ENCODE measurements around the gene ZMYND8. TPM values are rescaled to one million over a fixed set of nuclear protein-coding genes. Genes with fewer than 3 reads are reported as not detected.
A peak's percentile ranks its signal among the peaks of the same experiment; 100 is the strongest.
"Not testable (repeated sequence)": the region's sequence is repeated elsewhere in the genome, so short reads cannot be mapped to it uniquely, and the experiment has no call there.

The ZMYND8 gene
- total RNA-seq, 1 donor from 2014 or later = 27.4 TPM

DNA sequence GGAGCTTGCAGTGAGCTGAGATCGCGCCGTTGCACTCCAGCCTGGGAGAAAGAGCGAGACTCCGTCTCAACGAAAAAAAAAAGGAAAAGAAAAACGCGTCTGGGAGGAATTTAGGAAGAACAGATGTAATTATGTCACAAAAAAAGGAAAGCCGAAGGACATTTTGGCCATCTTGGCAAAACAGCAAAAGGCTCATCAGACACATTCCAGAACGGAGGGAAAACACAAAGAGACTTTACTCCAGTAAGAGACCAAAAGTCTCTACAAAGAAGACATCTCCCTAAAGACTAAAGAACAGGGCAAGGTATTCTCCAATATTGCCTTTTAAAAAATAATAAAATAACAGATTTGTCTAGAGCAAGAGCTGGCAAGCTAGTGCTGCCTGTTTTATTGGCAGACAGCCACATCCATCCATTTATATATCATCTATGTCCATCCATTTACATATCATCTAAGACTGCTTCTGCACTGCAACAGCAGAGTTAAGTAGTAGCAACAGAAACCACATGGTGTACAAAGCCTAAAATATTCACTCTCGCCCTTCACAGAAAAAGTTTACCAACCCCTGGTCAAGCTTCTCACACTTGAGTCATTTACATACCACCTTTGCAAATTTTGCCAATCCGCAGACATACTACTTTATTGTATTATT is 133.9 kb downstream of the ZMYND8 start:
- ATAC-seq = no peak

DNA sequence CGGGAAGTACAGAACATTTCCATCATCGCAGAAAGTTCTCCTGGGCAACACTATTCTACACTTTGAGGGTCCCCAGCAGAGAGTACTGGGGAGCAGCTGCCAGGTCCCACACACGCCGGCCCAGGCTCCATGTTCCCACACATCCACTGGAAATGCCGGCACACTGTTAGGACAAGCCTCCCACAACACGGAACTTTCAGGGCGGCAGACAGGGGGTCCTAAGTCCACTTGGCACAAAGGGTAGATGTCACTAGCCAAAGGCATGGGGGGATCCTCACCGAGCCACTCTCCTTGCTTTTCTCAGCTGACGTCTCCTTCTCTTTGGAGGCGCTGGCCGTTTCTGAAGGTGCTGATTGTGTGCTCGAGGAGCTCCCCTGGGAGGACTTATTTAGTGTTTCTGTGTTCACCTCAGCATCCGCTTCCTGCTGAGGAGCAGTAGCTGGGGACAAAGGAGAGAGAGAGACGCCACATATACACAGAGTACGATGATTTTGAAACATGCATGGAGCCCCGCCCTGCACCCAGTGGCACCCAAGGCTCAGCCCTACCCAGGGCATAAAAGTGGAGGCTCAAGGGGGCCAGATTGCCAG is 135.4 kb downstream of the ZMYND8 start:
- ATAC-seq = peak; percentile 47

DNA sequence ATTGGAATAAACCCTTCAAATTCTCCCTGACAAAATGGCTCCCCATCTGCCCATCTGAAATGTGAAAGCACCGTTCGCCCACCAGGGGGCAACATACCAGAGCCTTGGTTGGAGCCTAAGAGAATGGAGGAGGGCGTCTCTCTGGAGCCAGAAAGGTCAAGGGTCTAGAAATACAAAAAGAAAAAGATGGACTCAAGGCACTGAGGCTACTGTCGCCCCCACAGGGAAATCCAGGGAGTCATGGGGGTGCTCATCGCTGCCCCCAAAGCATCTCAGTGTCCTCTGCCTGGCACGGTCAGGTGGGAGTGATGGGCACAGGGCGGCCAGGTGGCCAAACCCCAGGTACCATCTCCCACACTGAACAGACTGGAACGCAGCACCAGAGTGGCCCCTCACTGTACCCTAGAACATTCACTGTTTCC is 136.3 kb downstream of the ZMYND8 start:
- no peak for ATAC-seq

DNA sequence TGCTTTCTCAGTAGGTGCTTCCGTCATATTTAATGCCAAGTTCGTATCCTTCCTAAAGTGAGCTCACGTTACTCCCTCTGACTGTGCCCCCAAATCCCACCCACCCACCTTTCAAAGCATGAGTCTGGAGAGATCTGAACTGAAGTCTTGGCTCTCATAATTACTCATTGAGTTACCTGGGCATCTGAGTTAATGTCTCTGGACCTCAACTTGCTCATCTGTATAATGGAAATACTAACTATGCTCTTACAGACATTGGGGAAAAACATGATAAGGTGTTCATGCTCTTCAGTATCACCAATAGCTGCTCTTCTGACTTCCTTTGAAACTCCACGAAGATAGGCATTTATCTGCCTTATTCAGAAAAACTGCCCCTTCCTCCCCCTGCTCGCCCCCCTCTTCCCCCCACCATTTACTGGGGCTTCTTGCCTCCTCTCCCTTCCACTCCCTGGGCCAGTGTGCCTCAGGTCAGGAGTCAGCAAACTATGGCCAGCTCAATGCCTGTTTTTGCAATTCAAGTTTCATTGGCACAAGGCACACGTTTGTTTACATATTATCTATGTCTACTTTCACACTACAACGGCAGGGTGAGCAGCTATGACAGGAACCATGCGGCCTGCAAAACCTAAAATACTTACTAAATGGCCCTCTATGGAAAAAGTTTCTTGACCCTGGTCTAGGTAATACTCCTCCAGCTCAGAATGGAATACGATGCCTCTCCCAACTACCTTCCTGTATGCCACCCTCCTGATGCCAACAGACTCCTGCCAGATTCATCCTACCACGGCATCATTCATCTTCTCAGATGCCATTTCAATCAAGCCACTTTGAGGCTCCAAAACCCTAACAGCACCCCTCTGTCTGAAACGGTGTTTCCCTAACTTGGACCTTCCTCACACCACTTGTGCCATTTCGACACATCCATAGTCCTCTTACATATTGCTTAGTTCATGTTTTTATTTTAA is 138.7 kb downstream of the ZMYND8 start:
- no peak for ATAC-seq

DNA sequence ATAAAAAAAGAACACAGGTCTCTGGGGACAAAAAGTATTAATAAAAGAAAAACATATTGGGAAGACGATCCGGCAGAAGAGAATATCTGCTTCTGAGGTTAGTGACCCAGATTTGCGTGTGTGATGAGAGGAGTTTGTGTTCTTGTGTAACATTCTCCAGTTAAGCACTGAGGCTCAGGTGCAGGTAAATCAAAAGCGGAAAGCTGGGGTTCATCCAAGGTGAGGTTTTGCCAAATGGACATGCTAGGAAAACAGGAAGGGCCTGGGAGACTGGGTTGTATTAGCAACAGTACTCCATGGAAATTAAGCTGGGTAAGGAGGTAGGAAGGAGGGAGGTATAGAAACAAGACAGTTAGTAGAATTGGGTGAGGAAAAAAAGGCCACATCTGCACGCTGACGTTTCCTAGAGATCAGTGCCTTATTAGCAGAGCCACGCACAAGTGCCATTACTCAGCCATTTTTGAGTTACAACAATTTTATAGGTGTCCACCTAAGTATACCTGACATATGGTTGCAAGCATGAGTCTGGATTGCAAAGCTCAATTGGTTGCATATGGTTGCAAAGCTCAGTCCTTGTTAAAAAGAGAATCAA is 139.6 kb downstream of the ZMYND8 start:
- no peak for ATAC-seq

DNA sequence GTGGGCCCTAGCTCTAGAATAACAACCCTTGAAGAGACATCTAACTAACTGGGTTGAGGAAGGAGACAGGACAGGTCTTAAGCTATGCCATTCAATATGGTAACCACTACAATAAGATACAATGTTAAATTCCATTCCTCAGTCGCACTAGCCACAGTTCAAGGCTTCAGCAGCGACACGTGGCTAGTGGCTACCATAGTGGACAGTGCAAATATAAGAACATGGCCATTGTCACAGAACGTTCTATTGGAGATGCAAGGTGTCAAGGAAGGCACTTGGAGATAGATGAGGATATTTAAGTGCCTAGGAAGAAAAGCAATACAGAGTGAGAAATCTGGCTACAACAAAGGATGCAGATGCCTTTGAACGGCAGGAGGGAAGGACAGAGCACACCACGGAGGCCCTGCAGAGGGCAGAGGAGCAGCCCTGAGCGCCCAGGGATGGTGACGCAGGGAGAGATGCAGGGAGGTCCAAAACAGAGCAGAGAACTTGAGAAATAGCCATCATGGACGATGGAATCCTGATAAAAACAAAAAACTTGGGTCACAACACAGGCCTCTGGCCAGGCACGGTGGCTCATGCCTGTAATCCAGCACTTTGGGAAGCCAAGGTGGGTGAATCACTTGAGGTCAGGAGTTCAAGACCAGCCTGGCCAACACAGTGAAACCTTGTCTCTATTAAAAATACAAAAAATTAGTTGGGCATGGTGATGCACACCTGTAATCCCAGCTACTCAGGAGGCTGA is 140.7 kb downstream of the ZMYND8 start:
- ATAC-seq = no peak

DNA sequence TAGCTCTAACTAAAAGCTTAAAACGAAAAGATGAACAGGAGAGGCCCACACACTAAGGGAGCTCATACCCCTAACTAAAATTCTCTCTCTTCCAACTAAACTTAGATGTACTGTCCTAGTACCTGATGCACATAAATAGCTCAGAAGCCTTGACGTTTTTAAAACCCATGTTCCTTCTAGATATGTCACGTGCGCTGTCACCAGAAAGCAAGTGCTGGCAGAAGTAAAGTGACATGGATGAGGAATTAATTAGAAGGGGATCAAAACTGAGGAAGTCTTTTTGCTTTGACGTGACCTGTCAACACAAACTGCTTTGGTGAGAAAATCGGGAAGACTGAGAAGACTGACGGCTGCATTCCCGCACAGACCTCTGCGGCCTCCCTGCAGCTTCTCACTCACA is 142.5 kb downstream of the ZMYND8 start:
- ATAC-seq = no peak

DNA sequence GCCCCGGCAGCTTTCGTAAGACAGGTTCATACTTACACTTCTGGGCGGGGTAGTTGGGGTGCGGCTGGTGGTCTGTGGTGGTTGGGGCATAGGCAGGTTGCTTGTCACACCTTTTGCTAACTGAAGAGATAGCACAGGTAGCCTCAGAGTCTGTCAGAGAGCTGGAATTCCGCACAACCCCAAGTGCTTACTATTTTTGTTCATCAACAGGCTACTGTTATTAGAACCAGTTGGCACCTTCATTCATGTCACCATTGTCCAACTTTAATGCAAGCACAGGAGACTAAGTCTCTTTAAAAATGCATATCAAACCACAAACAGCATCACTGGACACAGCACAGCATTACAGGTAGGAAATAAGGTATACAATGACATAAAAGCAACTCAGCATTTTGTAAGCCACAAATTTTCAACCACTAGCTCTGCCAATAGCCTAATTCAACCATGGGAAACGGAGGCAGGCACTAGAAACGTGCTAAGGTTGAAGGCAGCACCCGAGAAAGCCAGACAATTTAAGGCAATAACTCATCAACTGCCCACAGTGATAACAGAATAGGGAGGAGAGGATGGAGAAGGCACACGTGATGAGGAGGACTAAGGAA is 143.8 kb downstream of the ZMYND8 start:
- ATAC-seq = peak; percentile 50

DNA sequence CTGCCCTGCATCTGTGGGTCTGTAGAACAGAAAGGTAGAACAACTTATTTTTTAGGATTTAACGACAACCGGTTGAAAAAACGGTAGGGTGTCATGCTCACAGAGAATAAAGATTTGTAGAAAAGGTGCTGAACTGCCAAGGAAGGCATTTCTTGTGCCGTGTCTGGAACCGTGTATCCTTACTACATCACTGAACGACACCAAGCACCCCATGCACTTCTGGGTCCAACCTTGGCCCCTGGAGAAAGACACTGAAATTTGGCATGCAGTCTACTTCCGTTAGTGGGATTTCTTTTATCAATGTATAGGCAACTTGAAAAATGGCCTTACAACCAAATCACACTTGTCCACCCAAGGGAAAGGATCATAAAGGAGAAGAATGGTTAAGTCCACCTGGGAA is 145.5 kb downstream of the ZMYND8 start:
- no peak for ATAC-seq

DNA sequence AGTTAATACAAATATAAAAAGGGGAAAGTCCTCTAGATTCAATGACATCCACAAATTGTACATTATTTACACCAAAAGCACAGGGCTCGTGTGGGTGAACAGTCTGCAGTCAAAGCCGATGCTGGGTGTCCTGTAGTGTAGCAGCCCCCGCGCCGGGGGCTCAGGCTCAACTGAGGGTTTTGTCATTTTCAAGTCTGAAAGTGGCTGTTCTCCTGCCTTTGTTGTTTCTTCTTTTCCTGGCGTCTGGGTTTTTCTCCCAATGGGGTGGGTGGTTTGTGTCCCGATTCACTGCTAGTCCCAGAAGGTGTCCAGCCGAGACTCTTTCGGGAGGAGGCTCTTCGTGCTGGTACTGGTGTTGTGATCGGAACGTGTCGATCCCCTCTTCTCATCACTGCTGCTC is 146.0 kb downstream of the ZMYND8 start:
- no peak for ATAC-seq

DNA sequence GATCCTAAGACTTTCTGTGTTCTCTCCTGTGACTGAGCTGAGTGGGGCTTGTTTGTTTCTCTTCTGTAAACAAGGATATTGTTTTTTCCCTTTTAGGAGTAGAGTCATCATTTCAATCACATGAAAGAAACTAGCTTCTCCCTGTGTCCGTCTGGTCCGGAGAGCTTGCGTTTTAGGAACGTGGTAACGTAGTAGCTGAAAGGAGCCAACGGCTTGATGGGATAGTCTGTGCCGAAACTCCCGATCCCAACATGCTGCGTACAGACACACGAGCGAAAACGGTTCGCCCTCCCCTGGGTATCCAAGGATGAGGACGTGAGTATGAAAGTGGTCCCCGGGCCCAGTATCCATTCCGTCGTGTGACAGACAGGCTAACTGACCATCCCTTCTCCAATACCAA is 146.5 kb downstream of the ZMYND8 start:
- no peak for ATAC-seq

DNA sequence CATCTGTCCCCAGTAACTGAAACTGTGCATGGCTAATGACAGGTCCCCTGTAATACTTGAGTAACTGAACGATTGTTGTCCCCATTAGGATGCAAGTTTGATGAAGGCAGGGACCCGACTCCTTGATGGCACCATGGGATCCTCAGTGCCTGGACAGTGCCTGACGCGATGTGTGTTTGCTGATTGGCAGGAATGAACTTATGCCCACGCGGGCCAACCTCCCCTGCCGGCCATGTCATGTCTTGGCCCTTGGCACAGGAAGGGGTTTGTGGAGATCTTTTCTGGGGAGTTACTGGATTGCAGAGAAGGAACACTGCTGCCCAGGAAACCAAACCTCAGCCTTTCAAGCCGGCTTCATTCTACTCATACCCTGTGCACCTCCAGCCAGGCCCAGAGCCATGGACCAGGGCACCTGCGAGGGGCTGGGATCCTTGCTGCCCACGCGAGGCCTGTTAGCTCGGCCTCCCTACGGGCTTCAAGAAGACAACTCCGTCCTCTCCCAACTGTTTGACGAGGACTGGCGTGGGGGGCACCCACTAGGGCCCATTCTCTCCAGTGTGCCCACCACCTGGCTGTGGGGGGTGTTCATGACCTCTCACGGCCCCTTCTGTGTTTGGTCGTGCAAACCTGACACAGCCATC is 147.8 kb downstream of the ZMYND8 start:
- no peak for ATAC-seq

DNA sequence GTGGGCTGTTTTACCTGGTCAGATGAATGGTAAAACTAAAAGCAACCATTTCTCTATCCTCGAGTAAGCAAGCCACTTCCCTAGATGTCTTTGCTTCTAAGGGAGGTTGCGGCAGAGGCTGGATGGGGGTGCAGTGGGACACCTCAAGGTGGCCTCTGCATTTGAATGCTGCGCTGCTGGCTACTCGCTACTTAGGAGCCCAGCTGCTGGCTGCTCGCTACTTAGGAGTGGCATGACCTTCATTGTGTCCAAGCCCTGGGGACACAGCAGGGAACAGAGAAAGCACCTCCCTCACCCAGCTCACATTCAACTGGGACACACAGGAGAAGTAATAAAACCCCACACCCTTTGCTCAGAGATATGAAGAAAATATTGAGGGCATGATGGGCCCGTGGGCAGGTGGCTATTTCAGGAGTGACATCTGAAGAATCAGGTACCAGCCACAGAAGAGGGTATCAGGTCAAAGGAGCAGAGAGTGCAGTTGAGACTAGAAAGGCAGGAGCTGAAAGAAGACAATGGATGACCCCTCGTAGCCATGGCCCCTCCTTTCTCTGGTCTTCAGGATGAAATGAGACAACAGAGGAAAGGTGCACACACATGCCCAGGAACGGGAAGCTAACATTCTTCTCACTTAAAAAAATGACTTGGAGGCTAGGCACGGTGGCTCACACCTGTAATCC is 149.4 kb downstream of the ZMYND8 start:
- ATAC-seq = no peak

DNA sequence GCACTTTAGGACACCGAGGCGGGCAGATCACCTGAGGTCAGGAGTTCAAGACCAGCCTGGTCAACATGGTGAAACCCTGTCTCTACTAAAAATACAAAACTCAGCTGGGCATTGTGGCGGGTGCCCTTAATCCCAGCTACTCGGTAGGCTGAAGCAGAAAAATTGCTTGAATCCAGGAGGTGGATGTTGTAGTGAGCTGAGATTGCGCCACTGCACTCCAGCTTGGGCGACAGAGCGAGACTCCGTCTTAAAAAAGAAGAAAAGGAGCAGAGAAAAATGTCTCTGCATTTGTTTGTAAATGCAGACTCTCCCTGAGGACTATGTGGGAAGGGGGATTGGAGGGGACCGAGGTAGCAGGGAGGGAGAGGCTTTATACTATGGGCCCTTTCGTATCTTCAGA is 149.9 kb downstream of the ZMYND8 start:
- ATAC-seq = not testable (repeated sequence)

DNA sequence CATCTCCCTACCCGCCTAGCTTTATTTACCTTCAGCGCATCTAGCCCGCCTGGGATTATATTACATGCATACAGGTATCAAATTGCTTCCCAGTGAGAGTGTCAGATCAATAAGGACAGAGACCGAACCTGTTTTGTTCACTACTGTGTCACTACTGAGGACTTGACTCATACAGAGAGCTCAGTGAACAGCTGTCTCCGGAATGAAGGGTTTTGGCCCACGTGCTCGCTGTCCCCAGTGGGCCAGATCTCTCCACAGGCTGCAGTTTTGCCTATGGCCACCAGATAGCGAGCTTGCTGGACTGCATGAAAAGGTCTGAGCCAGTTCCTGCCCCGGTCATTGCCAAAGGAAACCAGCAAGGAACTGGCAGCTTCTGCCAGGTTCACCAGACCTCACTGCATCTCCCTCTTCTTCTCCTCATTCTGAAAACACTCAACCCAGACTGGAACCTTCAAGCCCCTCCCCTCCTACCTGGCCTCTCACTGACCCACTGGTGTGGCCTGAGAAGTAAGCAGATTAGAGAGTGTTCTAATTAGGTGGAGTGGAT is 150.8 kb downstream of the ZMYND8 start:
- peak; percentile 74 for ATAC-seq

DNA sequence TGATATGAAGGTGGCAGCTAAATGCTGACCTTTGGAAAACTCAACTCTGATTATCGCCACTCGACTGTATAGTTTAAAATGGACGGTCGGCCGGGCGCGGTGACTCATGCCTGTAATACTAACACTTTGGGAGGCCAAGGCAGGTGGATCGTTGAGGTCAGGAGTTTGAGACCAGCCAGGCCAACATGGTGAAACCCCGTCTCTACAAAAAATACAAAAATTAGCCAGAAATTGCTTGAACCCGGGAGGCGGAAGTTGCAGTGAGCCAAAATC is 151.7 kb downstream of the ZMYND8 start:
- not testable (repeated sequence) for ATAC-seq

DNA sequence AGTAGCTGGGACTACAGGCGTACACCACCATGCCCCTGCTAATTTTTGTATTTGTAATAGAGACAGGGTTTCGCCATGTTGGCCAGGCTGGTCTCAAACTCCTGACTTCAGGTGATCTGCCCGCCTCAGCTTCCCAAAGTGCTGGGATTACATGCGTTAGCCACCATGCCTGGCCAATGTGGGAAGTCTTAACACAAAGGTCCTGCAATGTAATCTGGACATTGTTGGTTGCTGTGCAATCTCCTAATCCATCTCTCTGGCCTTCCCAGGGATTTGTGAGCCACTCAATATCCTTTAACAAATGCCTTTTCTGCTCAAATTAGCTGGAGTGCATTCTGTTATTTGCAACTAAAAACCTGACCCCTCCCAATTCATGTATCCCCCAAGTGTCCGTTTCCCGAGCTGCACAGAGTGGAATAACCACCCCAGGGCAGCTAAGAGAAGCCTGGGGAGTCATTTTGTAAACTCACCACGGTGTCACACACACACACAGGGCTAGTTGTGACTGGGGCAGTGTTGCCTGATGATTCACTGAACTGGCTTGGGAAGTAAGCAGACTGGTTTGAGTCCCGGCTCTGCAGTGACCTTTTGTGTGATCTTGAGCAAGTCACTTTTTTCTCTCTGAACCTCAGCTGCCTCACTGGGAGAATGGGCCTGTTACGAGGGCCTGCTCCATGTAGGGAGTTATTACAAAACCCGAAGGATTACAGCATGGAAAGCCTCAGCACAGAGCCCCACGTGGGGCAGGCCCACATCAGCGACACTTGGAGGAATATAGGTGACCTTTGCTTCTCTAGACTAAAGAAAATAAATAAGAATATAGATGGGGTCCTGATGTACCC is 152.3 kb downstream of the ZMYND8 start:
- peak; percentile 92 for ATAC-seq

DNA sequence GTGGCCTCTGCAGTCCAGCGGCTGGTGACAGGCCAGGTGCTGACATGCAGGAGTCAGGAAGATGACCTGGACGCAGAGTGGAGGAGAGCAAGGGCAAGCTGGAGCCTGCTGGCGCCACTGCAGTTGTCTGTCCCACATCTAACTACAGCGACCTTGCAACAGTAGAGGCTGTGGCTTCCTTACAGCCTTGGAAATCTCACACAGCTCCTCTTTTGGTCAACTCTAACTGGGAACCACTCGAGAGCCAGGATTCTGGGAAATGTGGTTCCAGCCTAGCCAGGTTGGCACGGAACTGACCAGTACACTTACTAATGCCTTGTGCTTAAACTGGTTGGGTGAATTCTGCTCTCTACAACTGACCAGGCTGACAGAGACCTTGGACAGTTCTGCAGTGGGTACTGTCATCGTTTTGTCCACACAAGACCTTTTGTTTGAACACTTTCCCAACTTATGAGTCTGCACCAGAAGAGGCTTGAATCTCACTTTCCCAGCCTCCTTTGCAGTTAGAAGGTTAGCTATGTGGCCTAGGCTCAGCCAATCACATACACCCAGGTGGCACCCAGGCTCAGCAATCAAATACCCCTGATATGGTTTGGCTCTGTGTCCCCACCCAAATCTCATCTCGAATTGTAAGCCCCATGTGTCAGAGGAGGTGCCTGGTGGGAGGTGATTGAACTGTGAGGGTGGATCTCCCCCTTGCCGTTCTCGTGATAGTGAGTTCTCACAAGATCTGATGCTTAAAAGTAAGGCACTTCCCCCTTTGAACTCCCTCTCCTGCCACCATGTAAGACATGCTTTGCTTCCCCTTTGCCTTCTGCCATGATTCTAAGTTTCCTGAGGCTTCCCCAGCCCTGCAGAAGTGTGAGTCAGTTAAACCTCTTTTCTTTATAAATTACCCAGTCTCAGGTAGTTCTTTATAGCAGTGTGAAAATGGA is 153.5 kb downstream of the ZMYND8 start:
- ATAC-seq = no peak
